WTC11 (cell line): ENCODE measurements around the gene PCID2. TPM values are rescaled to one million over a fixed set of nuclear protein-coding genes. Genes with fewer than 3 reads are reported as not detected.

Source experiments
- ATAC-seq: fragments of 200-7000 bp; cut with Tn5 transposase; 2 replicates; pipeline ENCODE4 v1.10.0; 2021; ENCODE audit warnings: mild to moderate bottlenecking, moderate library complexity
- CTCF ChIA-PET: fragments of 300-600 bp; sonication (Branson Sonifier 250); formaldehyde crosslinking; loops from one replicate; lab custom pipeline; 2021; ENCODE audit warnings: antibody characterized with exemption; lab: Charles Lee
- POLR2A ChIA-PET: fragments of 350-600 bp; sonication (Branson Sonifier 250); formaldehyde crosslinking; loops from one replicate; lab custom pipeline; 2021; ENCODE audit warnings: antibody characterized with exemption; lab: Charles Lee
- DNase-seq: peaks from one replicate; pipeline ENCODE4 v3.0.0; 2021; ENCODE audit warnings: low spot score
- H3K27ac Mint-ChIP-seq: 2 replicates; pipeline ENCODE4 v1.8.0; 2021; ENCODE audit warnings: mixed read lengths
- H3K27me3 Mint-ChIP-seq: 2 replicates; pipeline ENCODE4 v1.8.0; 2021; ENCODE audit warnings: low read depth, mild to moderate bottlenecking, moderate library complexity, mixed read lengths
- H3K36me3 Mint-ChIP-seq: 2 replicates; pipeline ENCODE4 v1.8.0; 2021; ENCODE audit warnings: mixed read lengths
- H3K4me1 Mint-ChIP-seq: 2 replicates; pipeline ENCODE4 v1.8.0; 2022; ENCODE audit warnings: mixed read lengths
- H3K4me3 Mint-ChIP-seq: 2 replicates; pipeline ENCODE4 v1.8.0; 2021; ENCODE audit warnings: mild to moderate bottlenecking, moderate library complexity, mixed read lengths
- H3K9me3 Mint-ChIP-seq: 2 replicates; pipeline ENCODE4 v1.8.0; 2021; ENCODE audit warnings: mixed read lengths
- ARID4B ChIP-seq: sonication (generic); formaldehyde crosslinking; IDR thresholded peaks from 2 replicates; pipeline ENCODE4 v1.8.0; 2023; ENCODE audit warnings: missing genetic modification reagents, mild to moderate bottlenecking, borderline replicate concordance
- ATF1 ChIP-seq: sonication (generic); formaldehyde crosslinking; IDR thresholded peaks from 2 replicates; pipeline ENCODE4 v1.8.1; 2023; ENCODE audit warnings: mild to moderate bottlenecking, moderate library complexity, missing genetic modification reagents
- FOXJ3 ChIP-seq: sonication (generic); formaldehyde crosslinking; IDR thresholded peaks from 2 replicates; pipeline ENCODE4 v1.9.0; 2021; ENCODE audit warnings: missing genetic modification reagents, mild to moderate bottlenecking, borderline replicate concordance
- FOXK1 ChIP-seq: sonication (generic); formaldehyde crosslinking; IDR thresholded peaks from 2 replicates; pipeline ENCODE4 v1.8.0; 2022; ENCODE audit warnings: mild to moderate bottlenecking, moderate library complexity, missing genetic modification reagents
- JUN ChIP-seq: sonication (generic); formaldehyde crosslinking; IDR thresholded peaks from 2 replicates; pipeline ENCODE4 v1.8.0; 2023; ENCODE audit warnings: mild to moderate bottlenecking, missing genetic modification reagents
- NFE2L1 ChIP-seq: sonication (generic); formaldehyde crosslinking; IDR thresholded peaks from 2 replicates; pipeline ENCODE4 v1.8.1; 2023; ENCODE audit warnings: missing genetic modification reagents
- RELA ChIP-seq: sonication (generic); formaldehyde crosslinking; IDR thresholded peaks from 2 replicates; pipeline ENCODE4 v1.8.1; 2022; ENCODE audit warnings: missing genetic modification reagents, mild to moderate bottlenecking, borderline replicate concordance
- SOX15 ChIP-seq: fragments of 250-450 bp; sonication (Bioruptor Pico); IDR thresholded peaks from 2 replicates; pipeline ENCODE4 v1.9.0; 2021; ENCODE audit warnings: mild to moderate bottlenecking
- TCF7 ChIP-seq: sonication (generic); formaldehyde crosslinking; IDR thresholded peaks from 2 replicates; pipeline ENCODE4 v1.8.0; 2022; ENCODE audit warnings: mild to moderate bottlenecking, low read depth, missing genetic modification reagents, moderate library complexity
- ZNF121 ChIP-seq: sonication (generic); formaldehyde crosslinking; IDR thresholded peaks from 2 replicates; pipeline ENCODE4 v1.8.0; 2023; ENCODE audit warnings: missing genetic modification reagents
- ZNF423 ChIP-seq: fragments of 250-450 bp; sonication (Bioruptor Pico); IDR thresholded peaks from 2 replicates; pipeline ENCODE4 v2.1.2; 2022; ENCODE audit warnings: mild to moderate bottlenecking, moderate library complexity
- ZNF512 ChIP-seq: sonication (generic); formaldehyde crosslinking; IDR thresholded peaks from 2 replicates; pipeline ENCODE4 v1.8.1; 2022; ENCODE audit warnings: missing genetic modification reagents, borderline replicate concordance
- total RNA-seq: library from RNA; stranded (reverse); gene quantifications from 3 replicates; pipeline ENCODE4 v1.2.3, GENCODE V29; 2021
- TF ChIP-seq, protein P1 (sequence below): fragments of 250-450 bp; sonication (Bioruptor Pico); IDR thresholded peaks from 2 replicates; pipeline ENCODE4 v1.9.0; 2021; ENCODE audit warnings: mild to moderate bottlenecking
- TF ChIP-seq, protein P2 (sequence below): fragments of 200-600 bp; IDR thresholded peaks from 2 replicates; pipeline ENCODE4 v1.8.0; 2022; ENCODE audit warnings: antibody characterized with exemption
- TF ChIP-seq, protein P3 (sequence below): sonication (generic); formaldehyde crosslinking; IDR thresholded peaks from 2 replicates; pipeline ENCODE4 v1.8.0; 2022; ENCODE audit warnings: mild to moderate bottlenecking, missing genetic modification reagents

PCID2 gene
- total RNA-seq, 1 experiment from 2014 or later: 69.4 TPM

- DNase-seq (no peak), ATAC-seq (no peak)
- Mint-ChIP-seq H3K27me3 (no peaks in the 10 kb centered on the region), H3K4me1 (peaks cover 10% of the 10 kb centered on the region)
- TF ChIP-seq, protein P1, sequence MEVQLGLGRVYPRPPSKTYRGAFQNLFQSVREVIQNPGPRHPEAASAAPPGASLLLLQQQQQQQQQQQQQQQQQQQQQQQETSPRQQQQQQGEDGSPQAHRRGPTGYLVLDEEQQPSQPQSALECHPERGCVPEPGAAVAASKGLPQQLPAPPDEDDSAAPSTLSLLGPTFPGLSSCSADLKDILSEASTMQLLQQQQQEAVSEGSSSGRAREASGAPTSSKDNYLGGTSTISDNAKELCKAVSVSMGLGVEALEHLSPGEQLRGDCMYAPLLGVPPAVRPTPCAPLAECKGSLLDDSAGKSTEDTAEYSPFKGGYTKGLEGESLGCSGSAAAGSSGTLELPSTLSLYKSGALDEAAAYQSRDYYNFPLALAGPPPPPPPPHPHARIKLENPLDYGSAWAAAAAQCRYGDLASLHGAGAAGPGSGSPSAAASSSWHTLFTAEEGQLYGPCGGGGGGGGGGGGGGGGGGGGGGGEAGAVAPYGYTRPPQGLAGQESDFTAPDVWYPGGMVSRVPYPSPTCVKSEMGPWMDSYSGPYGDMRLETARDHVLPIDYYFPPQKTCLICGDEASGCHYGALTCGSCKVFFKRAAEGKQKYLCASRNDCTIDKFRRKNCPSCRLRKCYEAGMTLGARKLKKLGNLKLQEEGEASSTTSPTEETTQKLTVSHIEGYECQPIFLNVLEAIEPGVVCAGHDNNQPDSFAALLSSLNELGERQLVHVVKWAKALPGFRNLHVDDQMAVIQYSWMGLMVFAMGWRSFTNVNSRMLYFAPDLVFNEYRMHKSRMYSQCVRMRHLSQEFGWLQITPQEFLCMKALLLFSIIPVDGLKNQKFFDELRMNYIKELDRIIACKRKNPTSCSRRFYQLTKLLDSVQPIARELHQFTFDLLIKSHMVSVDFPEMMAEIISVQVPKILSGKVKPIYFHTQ: no peak
- no peak for TF ChIP-seq JUN (CRISPR knock-in tag)
- no peak for TF ChIP-seq FOXK1
- no peak for TF ChIP-seq TCF7 (CRISPR knock-in tag)
- TF ChIP-seq, all 79 proteins: peak for 0
- ChIA-PET CTCF (interaction anchor here (1.0 to 1.6 kb wide), 5 partner anchors 10 to 153 kb away, joined by 4 to 7 read pairs (median 4); partner anchors contain the start of genes CUL4A and PCID2), POLR2A (no interaction called here)
- Mint-ChIP-seq H3K9me3 (no peaks in the 10 kb centered on the region), H3K27ac (no peak overlapping the region), H3K4me3 (no peak overlapping the region), H3K36me3 (peaks cover 62% of the 10 kb centered on the region)
Measured at GRCh38 chr13:113239357-113239756, 30.9 kb upstream of the PCID2 start.

- H3K36me3 Mint-ChIP-seq: peaks cover 62% of the 10 kb centered on the region
- TF ChIP-seq, protein P2, sequence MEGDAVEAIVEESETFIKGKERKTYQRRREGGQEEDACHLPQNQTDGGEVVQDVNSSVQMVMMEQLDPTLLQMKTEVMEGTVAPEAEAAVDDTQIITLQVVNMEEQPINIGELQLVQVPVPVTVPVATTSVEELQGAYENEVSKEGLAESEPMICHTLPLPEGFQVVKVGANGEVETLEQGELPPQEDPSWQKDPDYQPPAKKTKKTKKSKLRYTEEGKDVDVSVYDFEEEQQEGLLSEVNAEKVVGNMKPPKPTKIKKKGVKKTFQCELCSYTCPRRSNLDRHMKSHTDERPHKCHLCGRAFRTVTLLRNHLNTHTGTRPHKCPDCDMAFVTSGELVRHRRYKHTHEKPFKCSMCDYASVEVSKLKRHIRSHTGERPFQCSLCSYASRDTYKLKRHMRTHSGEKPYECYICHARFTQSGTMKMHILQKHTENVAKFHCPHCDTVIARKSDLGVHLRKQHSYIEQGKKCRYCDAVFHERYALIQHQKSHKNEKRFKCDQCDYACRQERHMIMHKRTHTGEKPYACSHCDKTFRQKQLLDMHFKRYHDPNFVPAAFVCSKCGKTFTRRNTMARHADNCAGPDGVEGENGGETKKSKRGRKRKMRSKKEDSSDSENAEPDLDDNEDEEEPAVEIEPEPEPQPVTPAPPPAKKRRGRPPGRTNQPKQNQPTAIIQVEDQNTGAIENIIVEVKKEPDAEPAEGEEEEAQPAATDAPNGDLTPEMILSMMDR: peak; percentile 30; the same call in 1 of the 2 replicates
- TF ChIP-seq TCF7 (CRISPR knock-in tag): no peak
- POLR2A ChIA-PET: no interaction called here
- H3K27ac Mint-ChIP-seq: no peak overlapping the region
- no peaks in the 10 kb centered on the region for H3K27me3 Mint-ChIP-seq
- H3K4me3 Mint-ChIP-seq: no peak overlapping the region
- DNase-seq (no peak), ATAC-seq (no peak; the same call in 1 of the 2 replicates)
- CTCF ChIA-PET: interaction anchor here (0.6 to 1.7 kb wide), 23 partner anchors 9 to 324 kb away, joined by 3 to 14 read pairs (median 4); partner anchors contain the start of genes CUL4A, F10, PCID2 and PROZ
- no peaks in the 10 kb centered on the region for H3K9me3 Mint-ChIP-seq
- H3K4me1 Mint-ChIP-seq: peaks cover 1% of the 10 kb centered on the region
Measured at GRCh38 chr13:113238536-113238935, 30.1 kb upstream of the PCID2 start.

DNA sequence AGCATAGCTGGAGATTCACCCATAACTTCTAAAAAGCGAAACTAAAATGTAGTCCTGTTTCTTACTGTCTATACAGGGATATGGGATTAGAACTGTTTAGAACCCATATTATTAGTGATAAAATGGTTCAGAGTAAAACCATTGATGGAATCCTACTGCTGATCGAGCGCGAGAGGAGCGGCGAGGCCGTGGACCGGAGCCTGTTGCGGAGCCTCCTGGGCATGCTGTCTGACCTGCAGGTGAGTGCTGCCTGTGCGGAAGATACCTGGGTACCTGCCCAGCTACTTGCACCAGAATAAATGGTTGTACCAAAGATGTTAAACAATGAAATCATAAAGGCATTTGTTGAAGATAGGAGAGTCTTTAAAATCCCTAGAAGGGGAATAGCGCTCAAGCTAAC, 24.6 kb upstream of the PCID2 start:
- POLR2A ChIA-PET: interaction anchor here (1.0 kb wide), 1 partner anchor 24 kb away, joined by 3 read pairs; the partner anchor contains the start of gene PCID2
- no peak overlapping the region for H3K27ac Mint-ChIP-seq
- CTCF ChIA-PET: no interaction called here
- no peak for TF ChIP-seq ATF1 (CRISPR knock-in tag)
- no peak for TF ChIP-seq ZNF423 (CRISPR knock-in tag)
- TF ChIP-seq ARID4B (CRISPR knock-in tag): no peak
- no peak for TF ChIP-seq ZNF121 (CRISPR knock-in tag)
- TF ChIP-seq, protein P3, sequence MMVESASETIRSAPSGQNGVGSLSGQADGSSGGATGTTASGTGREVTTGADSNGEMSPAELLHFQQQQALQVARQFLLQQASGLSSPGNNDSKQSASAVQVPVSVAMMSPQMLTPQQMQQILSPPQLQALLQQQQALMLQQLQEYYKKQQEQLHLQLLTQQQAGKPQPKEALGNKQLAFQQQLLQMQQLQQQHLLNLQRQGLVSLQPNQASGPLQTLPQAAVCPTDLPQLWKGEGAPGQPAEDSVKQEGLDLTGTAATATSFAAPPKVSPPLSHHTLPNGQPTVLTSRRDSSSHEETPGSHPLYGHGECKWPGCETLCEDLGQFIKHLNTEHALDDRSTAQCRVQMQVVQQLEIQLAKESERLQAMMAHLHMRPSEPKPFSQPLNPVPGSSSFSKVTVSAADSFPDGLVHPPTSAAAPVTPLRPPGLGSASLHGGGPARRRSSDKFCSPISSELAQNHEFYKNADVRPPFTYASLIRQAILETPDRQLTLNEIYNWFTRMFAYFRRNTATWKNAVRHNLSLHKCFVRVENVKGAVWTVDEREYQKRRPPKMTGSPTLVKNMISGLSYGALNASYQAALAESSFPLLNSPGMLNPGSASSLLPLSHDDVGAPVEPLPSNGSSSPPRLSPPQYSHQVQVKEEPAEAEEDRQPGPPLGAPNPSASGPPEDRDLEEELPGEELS (CRISPR knock-in tag): no peak
- no peak for TF ChIP-seq FOXJ3 (CRISPR knock-in tag)
- no peak for TF ChIP-seq NFE2L1 (CRISPR knock-in tag)
- TF ChIP-seq TCF7 (CRISPR knock-in tag): no peak
- TF ChIP-seq FOXK1: no peak
- no peak for TF ChIP-seq ZNF512
- no peak for TF ChIP-seq SOX15 (CRISPR knock-in tag)
- TF ChIP-seq RELA (CRISPR knock-in tag): no peak

More for the DNA sequence above, 24.6 kb upstream of the PCID2 start:
- ATAC-seq: no peak
- H3K27me3 Mint-ChIP-seq: no peaks in the 10 kb centered on the region
- no peak overlapping the region for H3K4me3 Mint-ChIP-seq
- H3K4me1 Mint-ChIP-seq: no peaks in the 10 kb centered on the region
- no peak for DNase-seq
- no peaks in the 10 kb centered on the region for H3K9me3 Mint-ChIP-seq
- H3K36me3 Mint-ChIP-seq: peaks cover 49% of the 10 kb centered on the region
